Measurements from ENCODE around the gene PLD6. TPM values are rescaled to one million over a fixed set of nuclear protein-coding genes. Genes with fewer than 3 reads are reported as not detected.

Gene PLD6
- total RNA-seq, 4 donors from 2014 or later: 6.0 to 11.1 (median 8.2) TPM

- Histone ChIP-seq H3K27ac (peak overlapping the region in 1 of 4 donors; percentile 34), H3K4me1 (peaks cover 0 to 19% (median 0%) of the 10 kb centered on the region in 4 donors), H3K36me3 (peaks cover 3 to 91% (median 20%) of the 10 kb centered on the region in 3 donors), H3K9me3 (no peaks in the 10 kb centered on the region), H3K4me3 (no peak overlapping the region), H3K27me3 (no peaks in the 10 kb centered on the region)
- DNase-seq (ENCODE audit: low spot score in 2 of 2): no peak
- WGBS, 2 donors: 91 to 93% methylated on average over 5 of the region's 6 CpGs
- no peak for TF ChIP-seq POLR2A (IDR thresholded peaks at IDR 0.05)
- TF ChIP-seq EP300 (IDR thresholded peaks at IDR 0.05): no peak
- TF ChIP-seq CTCF (IDR thresholded peaks at IDR 0.05): no peak
Measured at GRCh38 chr17:17182598-17183136, 23.5 kb downstream of the PLD6 start.

GRCh38 chr17:17181666-17182597 lies 24.2 kb downstream of the PLD6 start:
- H3K9me3 ChIP-seq: no peaks in the 10 kb centered on the region
- TF ChIP-seq POLR2A (IDR thresholded peaks at IDR 0.05) (no peak), EP300 (IDR thresholded peaks at IDR 0.05) (no peak), CTCF (IDR thresholded peaks at IDR 0.05) (no peak)
- no peak overlapping the region for H3K4me3 ChIP-seq
- H3K4me1 ChIP-seq: peaks cover 0 to 14% (median 0%) of the 10 kb centered on the region in 4 donors
- 71 to 74% methylated on average over 13 to 14 of the region's 15 CpGs for WGBS, 2 donors
- H3K36me3 ChIP-seq: peaks cover 3 to 91% (median 27%) of the 10 kb centered on the region in 3 donors
- peak overlapping the region in 1 of 4 donors; percentile 34 for H3K27ac ChIP-seq
- no peak for DNase-seq (ENCODE audit: low spot score in 2 of 2)
- no peaks in the 10 kb centered on the region for H3K27me3 ChIP-seq

GRCh38 chr17:17180741-17181525 lies 25.2 kb downstream of the PLD6 start:
- Histone ChIP-seq H3K27me3 (no peaks in the 10 kb centered on the region), H3K36me3 (peaks cover 3 to 95% (median 32%) of the 10 kb centered on the region in 3 donors), H3K4me3 (no peak overlapping the region), H3K27ac (no peak overlapping the region), H3K4me1 (peaks cover 0 to 4% (median 0%) of the 10 kb centered on the region in 4 donors), H3K9me3 (no peaks in the 10 kb centered on the region)
- no peak for DNase-seq (ENCODE audit: low spot score in 2 of 2)
- no peak for TF ChIP-seq POLR2A (IDR thresholded peaks at IDR 0.05)
- TF ChIP-seq EP300 (IDR thresholded peaks at IDR 0.05): no peak
- TF ChIP-seq CTCF (IDR thresholded peaks at IDR 0.05): no peak
- 75 to 80% methylated on average over 13 of the region's 13 CpGs for WGBS, 2 donors

GRCh38 chr17:17180141-17180603 lies 26.0 kb downstream of the PLD6 start:
- no peak for DNase-seq (ENCODE audit: low spot score in 2 of 2)
- no peak for TF ChIP-seq CTCF (IDR thresholded peaks at IDR 0.05)
- TF ChIP-seq EP300 (IDR thresholded peaks at IDR 0.05): no peak
- TF ChIP-seq POLR2A (IDR thresholded peaks at IDR 0.05): no peak
- no peak overlapping the region for H3K4me3 ChIP-seq
- WGBS, 2 donors: 90 to 100% methylated on average over 1 to 8 of the region's 9 CpGs
- no peaks in the 10 kb centered on the region for H3K27me3 ChIP-seq
- peaks cover 0 to 3% (median 0%) of the 10 kb centered on the region in 4 donors for H3K4me1 ChIP-seq
- H3K36me3 ChIP-seq: peaks cover 3 to 99% (median 35%) of the 10 kb centered on the region in 3 donors
- no peaks in the 10 kb centered on the region for H3K9me3 ChIP-seq
- no peak overlapping the region for H3K27ac ChIP-seq

Measured in tibial nerve (tissue), 4 donors.